Stimulated activated CD8-positive, alpha-beta memory T cell treated with anti-CD3 and anti-CD28 coated beads, Interleukin-7, amount 100 ng/mL, for 48 hours (primary cell): ENCODE data around the gene ARMC3.
"Not testable (repeated sequence)": the region's sequence is repeated elsewhere in the genome, so short reads cannot be mapped to it uniquely, and the experiment has no call there.

Experiments
- DNase-seq, 2 donors: peaks; one replicate each; pipeline ENCODE4 v3.0.0-alpha.2; 2020; ENCODE audit warnings: low read depth in 1 of 2; ENCODE audit errors: extremely low read depth in 1 of 2

Gene ARMC3

DNA sequence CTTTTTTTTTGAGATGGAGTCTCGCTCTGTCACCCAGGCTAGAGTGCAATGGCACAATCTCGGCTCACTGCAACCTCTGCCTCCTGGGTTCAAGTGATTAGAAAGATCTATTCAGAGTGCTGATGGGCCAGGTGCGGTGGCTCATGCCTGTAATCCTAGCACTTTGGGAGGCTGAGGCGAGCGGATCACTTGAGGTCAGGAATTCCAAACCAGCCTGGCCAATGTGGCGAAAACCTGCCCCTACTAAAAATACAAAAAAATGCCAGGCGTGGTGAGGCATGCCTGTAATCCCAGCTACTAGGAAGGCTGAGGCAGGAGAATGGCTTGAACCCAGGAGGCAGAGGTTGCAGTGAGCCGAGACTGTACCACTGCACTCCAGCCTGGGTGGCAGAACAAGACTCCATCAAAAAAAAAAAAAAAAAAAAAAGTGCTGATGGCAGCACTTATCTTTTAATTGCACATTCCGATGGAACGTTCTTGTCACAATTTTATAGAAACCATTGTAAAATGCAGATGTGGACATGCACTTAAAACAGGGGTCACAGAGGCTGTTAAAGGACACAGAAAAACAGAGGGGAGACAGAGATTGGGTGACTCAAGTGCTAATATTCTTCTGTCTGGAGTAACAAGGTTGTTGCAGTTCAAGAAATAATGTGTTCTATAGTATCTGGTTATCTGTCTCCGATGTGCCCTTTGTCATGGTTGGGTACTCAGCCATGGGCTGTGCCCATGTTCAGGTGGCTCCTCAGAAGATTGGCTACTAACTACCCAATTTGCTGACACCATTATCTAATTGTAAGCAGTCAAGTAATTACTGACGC is 142.4 kb downstream of the ARMC3 start:
- DNase-seq = not testable (repeated sequence)

DNA sequence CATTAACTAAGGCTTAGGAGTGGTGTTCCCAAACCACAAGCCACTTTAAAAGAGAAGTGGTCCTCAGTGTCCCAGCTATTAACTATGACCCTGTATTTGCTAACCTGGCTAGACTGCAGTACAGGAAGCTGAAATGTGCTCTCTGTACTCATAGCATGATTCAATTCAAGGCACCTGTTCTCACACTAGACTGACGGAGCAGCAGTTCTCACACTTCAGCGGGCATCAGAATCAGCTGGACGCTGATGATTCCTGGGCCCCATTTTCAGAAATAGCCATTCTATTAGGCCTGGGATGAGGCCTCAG is 143.0 kb downstream of the ARMC3 start:
- DNase-seq = no peak

DNA sequence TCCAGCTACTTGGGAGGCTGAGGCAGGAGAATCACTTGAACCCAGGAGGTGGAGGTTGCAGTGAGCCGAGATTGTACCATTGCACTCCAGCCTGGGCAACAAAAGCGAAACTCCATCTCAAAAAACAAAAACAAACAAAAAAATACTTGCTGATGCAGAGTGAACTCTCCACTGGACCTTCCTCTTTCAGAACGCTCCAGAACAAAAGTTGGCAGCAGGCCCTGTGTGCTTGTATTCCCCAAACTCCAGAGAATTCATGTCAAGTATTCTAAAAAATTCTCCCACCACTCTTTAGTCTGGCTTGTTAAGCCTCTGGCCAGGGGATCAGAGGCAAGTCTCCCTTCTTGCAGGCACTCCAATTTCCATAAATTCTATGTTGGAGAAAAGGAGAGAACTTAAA is 144.7 kb downstream of the ARMC3 start:
- not testable (repeated sequence) for DNase-seq

DNA sequence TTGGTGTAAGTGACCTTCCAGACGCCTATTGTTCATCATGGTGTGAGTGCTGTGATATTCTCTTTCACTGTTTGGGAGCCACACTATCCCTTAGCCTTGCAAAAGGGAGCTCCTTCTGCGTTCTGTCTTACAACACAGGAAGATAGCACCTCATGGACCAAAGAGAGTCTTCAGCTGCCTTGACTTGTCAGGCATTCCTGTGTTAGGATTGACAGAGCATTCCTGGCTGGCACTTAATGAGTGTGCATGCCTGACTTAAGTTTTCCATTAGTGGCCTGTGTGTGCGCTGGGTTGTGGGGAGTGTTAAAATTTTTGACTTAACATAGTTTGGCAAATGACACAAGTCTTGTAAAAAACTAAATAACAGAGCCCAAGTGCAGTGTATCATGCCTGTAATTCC is 145.7 kb downstream of the ARMC3 start:
- no peak for DNase-seq

DNA sequence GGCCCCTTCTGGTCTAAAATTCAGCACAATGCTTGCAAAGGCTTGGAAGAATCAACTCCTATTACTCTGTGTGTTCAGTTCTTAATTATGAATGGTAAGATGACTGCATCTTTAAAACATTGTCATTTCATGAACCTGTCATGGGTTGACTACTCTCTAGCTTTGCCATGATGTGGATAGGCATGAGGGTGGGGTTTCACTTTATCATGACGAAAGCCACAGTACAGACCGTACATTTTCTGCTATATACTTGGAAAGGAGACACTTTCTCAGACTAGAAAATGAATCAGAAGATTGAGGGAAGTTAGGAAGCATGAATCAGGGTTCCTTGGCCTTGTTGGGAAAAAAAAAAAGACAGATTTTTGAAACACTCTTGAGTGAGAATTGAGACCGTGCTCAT is 147.8 kb downstream of the ARMC3 start:
- DNase-seq = no peak

DNA sequence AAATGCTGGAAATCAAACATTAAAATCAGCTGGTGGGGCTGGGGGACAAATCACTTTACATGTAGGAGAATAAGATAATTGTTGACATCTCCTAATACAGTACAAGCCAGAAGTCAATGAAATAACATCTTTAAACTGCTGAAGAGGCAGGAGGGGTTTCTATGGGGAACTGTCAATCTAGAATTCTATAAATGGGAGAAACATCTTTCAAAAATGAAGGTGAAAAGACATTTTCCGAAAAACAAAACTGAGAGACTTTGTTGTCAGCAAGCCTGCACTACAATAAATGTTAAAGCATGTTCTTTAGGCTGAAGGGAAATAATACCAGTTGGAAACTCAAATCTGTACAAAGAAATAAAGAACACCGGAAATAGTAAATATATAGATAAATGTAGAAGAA is 150.3 kb downstream of the ARMC3 start:
- DNase-seq = no peak

DNA sequence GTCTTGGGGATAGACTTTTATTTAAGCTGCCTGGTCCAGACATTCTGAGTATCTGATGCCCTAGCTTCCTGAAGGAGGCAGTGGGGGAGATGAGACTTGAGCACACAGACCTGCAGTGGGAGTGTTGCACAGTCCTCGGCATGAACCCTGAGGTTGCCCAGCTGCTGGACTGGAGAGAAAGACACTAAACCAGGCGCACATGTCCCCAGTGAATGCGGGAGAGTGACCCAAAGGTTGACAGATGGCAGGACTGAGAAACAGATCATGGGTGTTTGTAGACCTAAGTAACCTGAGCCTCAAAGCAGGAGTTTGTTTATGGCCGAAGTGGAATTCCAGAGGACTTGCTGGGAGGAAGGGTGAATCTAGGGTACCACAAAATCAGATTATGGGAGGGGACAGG is 151.8 kb downstream of the ARMC3 start:
- DNase-seq = no peak

DNA sequence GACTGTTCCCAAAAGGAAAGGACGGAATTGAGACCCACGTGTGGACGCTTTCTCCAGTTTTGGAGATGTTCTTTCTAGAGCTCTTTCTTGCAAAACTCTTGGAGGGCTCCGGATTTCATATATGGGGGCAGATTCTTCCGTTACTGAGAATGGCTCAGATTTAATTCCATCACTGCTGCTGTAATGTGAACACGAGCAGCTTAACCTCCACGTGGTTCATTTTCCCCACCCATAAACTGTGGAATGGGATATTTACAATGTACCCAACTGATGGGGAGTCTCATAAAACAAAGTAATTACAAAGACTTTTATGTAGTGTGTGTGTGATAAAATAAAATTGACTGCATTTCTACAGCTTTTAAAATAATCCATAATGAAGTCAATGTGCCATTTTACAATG is 152.4 kb downstream of the ARMC3 start:
- no peak for DNase-seq

DNA sequence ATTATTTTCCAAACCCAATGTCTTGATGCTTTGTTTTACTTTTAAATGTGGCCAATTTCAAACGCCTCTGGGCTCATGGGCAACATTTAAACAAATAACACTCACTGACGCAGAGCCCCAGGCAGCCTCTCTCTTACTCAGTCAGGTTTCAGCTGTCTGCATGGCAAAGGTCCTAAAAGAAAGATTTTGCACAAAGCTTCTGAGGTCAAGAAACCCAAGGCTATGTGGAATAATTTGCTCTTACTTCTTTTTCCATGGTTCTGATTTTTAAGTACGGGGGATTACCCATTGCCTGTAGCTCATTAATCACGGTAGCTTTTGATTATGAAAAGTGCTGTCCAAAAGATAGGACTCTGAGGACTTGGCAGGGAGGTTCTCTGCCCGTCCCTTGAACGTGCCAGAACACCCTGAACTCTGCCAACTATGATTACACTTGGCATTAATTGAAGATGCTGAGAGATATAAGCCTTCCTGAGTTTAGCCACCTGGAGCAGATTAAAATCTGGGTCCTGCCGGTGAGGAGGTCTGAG is 153.4 kb downstream of the ARMC3 start:
- DNase-seq = no peak

DNA sequence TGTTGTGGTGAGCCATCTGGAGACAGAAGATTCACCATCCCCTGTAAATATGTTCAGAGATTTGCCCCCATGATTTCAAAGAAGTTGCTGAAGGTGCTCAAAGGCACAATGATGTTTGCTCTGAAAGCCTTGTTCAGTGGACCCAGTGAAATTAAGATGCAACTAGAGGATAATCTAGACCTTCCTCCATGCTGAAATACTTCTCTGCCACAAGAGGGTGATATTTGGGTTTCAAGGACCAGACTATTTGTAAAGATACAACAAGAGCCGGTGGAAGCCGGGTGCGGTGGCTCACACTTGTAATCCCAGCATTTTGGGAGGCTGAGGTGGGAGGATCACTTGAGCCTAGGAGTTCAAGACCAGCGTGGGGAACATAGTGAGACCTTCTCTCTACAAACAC is 154.0 kb downstream of the ARMC3 start:
- DNase-seq = no peak
